Effector memory CD8-positive, alpha-beta T cell (primary cell): ENCODE data around the gene MINDY4.
"Not testable (repeated sequence)": the region's sequence is repeated elsewhere in the genome, so short reads cannot be mapped to it uniquely, and the experiment has no call there.

Experiments
- ATAC-seq: fragments of 150-1000 bp; cut with Tn5 transposase; replicated peaks from 2 replicates; pipeline ENCODE4 v1.10.0; 2021; ENCODE audit warnings: mild to moderate bottlenecking, moderate library complexity
- DNase-seq, 3 experiments: peaks; one replicate each; pipeline ENCODE4 v3.0.0; 2021
- H3K27ac Mint-ChIP-seq, 2 donors: one replicate each; pipeline ENCODE4 v1.8.0; 2022; ENCODE audit warnings: mild to moderate bottlenecking in 2 of 2, mixed read lengths in 2 of 2, moderate library complexity in 2 of 2
- H3K27me3 Mint-ChIP-seq, 2 donors: one replicate each; pipeline ENCODE4 v1.8.0; 2022; ENCODE audit warnings: mixed read lengths in 2 of 2
- H3K36me3 Mint-ChIP-seq: one replicate; pipeline ENCODE4 v1.8.0; 2022; ENCODE audit warnings: mild to moderate bottlenecking, moderate library complexity, mixed read lengths; ENCODE audit not compliant: insufficient read depth
- H3K4me1 Mint-ChIP-seq, 2 donors: one replicate each; pipeline ENCODE4 v1.8.0; 2022; ENCODE audit warnings: low read depth in 2 of 2, mixed read lengths in 2 of 2
- H3K4me3 Mint-ChIP-seq, 2 donors: one replicate each; pipeline ENCODE4 v1.8.0; 2022; ENCODE audit warnings: mild to moderate bottlenecking in 2 of 2, mixed read lengths in 2 of 2, moderate library complexity in 2 of 2
- H3K9me3 Mint-ChIP-seq, 2 donors: one replicate each; pipeline ENCODE4 v1.8.0; 2022; ENCODE audit warnings: mixed read lengths in 2 of 2

The MINDY4 gene

GRCh38 chr7:30829471-30829870, 58.3 kb downstream of the MINDY4 start:
- no peaks in the 10 kb centered on the region for H3K4me1 Mint-ChIP-seq
- no peaks in the 10 kb centered on the region for H3K36me3 Mint-ChIP-seq
- ATAC-seq: no peak
- no peak for DNase-seq
- H3K27ac Mint-ChIP-seq: no peak overlapping the region
- H3K27me3 Mint-ChIP-seq: peaks cover 15 to 23% of the 10 kb centered on the region in 2 donors
- peaks cover under 1 to 4% of the 10 kb centered on the region in 2 donors for H3K9me3 Mint-ChIP-seq
- H3K4me3 Mint-ChIP-seq: no peak overlapping the region

DNA sequence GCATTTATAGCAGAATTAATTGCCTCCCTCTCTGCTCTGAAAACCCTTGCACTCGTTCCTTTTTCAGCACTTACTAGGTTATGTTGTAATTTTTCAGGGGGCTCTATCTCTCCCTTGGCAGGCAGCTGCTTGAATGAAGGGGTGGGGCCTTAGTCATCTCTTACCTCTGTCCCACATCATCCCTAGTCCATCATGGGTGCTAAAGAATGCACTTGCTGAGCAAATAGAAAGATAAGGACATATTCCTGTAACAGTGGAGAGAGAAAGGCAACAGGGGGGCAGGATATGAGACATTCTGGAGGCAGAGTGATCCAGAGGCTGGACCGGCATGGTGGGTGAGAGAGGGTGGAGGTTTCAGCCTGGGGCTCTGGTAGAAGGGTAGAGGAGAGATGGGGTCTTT, 60.0 kb downstream of the MINDY4 start:
- DNase-seq (no peak), ATAC-seq (no peak)
- Mint-ChIP-seq H3K27ac (no peak overlapping the region), H3K9me3 (peaks cover 6 to 7% of the 10 kb centered on the region in 2 donors), H3K4me3 (no peak overlapping the region), H3K27me3 (peaks cover 9 to 10% of the 10 kb centered on the region in 2 donors), H3K36me3 (no peaks in the 10 kb centered on the region), H3K4me1 (no peaks in the 10 kb centered on the region)

DNA sequence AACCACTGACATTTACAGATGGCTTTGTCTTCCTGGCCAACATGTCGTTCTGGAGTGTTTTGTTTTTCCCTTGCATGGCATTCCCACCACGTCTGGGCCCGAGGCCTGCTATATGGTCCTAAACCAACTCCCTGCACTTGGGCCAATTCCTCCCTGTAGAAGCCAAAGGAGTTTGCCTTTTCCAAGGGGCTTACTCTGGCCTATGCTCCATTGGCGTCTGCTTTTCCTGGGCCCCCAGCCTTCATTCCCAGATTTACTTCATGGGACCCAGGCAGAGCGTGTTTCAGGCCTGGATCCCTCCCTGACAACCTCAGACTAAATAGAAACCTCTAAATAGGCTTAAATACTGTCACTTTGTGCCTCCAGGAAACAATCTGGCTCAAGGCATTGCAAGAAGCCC, 60.7 kb downstream of the MINDY4 start:
- H3K4me1 Mint-ChIP-seq: no peaks in the 10 kb centered on the region
- ATAC-seq: no peak
- peaks cover 6 to 7% of the 10 kb centered on the region in 2 donors for H3K9me3 Mint-ChIP-seq
- no peak for DNase-seq
- no peaks in the 10 kb centered on the region for H3K36me3 Mint-ChIP-seq
- H3K27me3 Mint-ChIP-seq: peaks cover 2 to 3% of the 10 kb centered on the region in 2 donors
- no peak overlapping the region for H3K27ac Mint-ChIP-seq
- H3K4me3 Mint-ChIP-seq: no peak overlapping the region

GRCh38 chr7:30834017-30834674, 62.9 kb downstream of the MINDY4 start:
- H3K9me3 Mint-ChIP-seq, H3K36me3 Mint-ChIP-seq, H3K4me1 Mint-ChIP-seq, H3K4me3 Mint-ChIP-seq, ATAC-seq, H3K27me3 Mint-ChIP-seq, H3K27ac Mint-ChIP-seq, DNase-seq: not testable (repeated sequence)

DNA sequence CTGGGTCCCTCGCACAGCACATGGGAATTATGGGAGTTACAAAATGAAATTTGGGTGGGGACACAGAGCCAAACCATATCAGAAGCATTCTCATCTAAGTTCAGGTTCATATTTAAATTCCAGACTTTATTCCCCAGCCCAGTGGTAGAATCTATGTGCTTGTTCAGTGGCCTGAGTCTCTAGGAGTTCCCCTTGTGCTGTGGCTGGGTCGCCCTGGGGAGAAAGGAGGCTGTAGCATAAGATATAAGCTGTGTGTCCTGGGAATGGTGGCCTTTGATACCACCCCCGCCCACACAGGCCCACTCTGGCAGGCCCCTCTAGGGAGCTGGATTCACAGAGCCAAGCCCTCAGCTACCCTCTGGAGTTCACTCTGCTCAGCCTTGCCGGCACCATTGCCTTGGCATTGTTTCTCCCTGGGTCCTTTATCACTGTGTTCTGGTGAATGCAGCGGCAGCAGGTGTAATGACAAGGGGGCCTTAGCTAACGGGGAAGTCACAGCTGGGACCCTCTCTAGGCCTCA, 64.2 kb downstream of the MINDY4 start:
- ATAC-seq (no peak), DNase-seq (no peak)
- no peaks in the 10 kb centered on the region for H3K27me3 Mint-ChIP-seq
- H3K4me3 Mint-ChIP-seq: no peak overlapping the region
- H3K4me1 Mint-ChIP-seq: no peaks in the 10 kb centered on the region
- peaks cover 6 to 7% of the 10 kb centered on the region in 2 donors for H3K9me3 Mint-ChIP-seq
- no peak overlapping the region for H3K27ac Mint-ChIP-seq
- H3K36me3 Mint-ChIP-seq: no peaks in the 10 kb centered on the region

- Mint-ChIP-seq H3K9me3 (peaks cover 5 to 6% of the 10 kb centered on the region in 2 donors), H3K4me1 (no peaks in the 10 kb centered on the region), H3K36me3 (no peaks in the 10 kb centered on the region), H3K4me3 (no peak overlapping the region), H3K27me3 (no peaks in the 10 kb centered on the region), H3K27ac (no peak overlapping the region)
- no peak for ATAC-seq
- DNase-seq: no peak
Observed at GRCh38 chr7:30836991-30837390, 65.8 kb downstream of the MINDY4 start.

DNA sequence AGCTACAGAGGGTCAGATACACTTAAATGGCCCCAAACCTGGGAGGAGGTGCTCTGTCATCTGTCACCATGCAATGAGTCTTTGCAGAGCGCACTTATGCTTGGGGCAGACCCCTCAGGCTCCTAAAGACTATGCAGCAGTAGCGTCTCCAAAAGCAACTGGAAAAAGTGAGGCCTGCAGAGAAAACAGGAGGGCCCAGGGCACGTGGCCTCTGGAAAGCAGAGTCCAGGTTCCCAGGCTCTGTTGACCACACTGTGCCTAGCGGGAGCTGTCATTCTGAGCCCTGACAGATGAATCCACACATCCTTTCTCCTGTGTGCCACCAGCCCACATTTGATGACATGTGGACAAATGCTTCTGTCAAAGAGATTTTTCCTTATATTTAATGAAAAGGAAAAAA, 66.4 kb downstream of the MINDY4 start:
- Mint-ChIP-seq H3K27me3 (no peaks in the 10 kb centered on the region), H3K36me3 (no peaks in the 10 kb centered on the region), H3K9me3 (peaks cover 5 to 6% of the 10 kb centered on the region in 2 donors), H3K4me1 (no peaks in the 10 kb centered on the region), H3K27ac (no peak overlapping the region), H3K4me3 (no peak overlapping the region)
- DNase-seq (no peak), ATAC-seq (no peak)

GRCh38 chr7:30838008-30838407, 66.8 kb downstream of the MINDY4 start:
- Mint-ChIP-seq H3K27me3 (no peaks in the 10 kb centered on the region), H3K27ac (no peak overlapping the region)

GRCh38 chr7:30840141-30841024, 69.2 kb downstream of the MINDY4 start:
- no peak overlapping the region for H3K27ac Mint-ChIP-seq
- H3K4me1 Mint-ChIP-seq: no peaks in the 10 kb centered on the region
- H3K4me3 Mint-ChIP-seq: no peak overlapping the region
- no peaks in the 10 kb centered on the region for H3K36me3 Mint-ChIP-seq
- H3K27me3 Mint-ChIP-seq: no peaks in the 10 kb centered on the region
- DNase-seq (no peak), ATAC-seq (no peak)
- no peaks in the 10 kb centered on the region for H3K9me3 Mint-ChIP-seq

More at GRCh38 chr7:30838008-30838407, 66.8 kb downstream of the MINDY4 start:
- ATAC-seq: no peak
- no peak for DNase-seq
- H3K9me3 Mint-ChIP-seq: peaks cover 4 to 6% of the 10 kb centered on the region in 2 donors
- no peaks in the 10 kb centered on the region for H3K4me1 Mint-ChIP-seq
- H3K4me3 Mint-ChIP-seq: no peak overlapping the region
- no peaks in the 10 kb centered on the region for H3K36me3 Mint-ChIP-seq

- no peak overlapping the region for H3K27ac Mint-ChIP-seq
- ATAC-seq (no peak), DNase-seq (no peak)
- H3K9me3 Mint-ChIP-seq: no peaks in the 10 kb centered on the region
- no peak overlapping the region for H3K4me3 Mint-ChIP-seq
- H3K27me3 Mint-ChIP-seq: no peaks in the 10 kb centered on the region
- H3K36me3 Mint-ChIP-seq: no peaks in the 10 kb centered on the region
- no peaks in the 10 kb centered on the region for H3K4me1 Mint-ChIP-seq
Observed at GRCh38 chr7:30841025-30841735, 70.0 kb downstream of the MINDY4 start.

DNA sequence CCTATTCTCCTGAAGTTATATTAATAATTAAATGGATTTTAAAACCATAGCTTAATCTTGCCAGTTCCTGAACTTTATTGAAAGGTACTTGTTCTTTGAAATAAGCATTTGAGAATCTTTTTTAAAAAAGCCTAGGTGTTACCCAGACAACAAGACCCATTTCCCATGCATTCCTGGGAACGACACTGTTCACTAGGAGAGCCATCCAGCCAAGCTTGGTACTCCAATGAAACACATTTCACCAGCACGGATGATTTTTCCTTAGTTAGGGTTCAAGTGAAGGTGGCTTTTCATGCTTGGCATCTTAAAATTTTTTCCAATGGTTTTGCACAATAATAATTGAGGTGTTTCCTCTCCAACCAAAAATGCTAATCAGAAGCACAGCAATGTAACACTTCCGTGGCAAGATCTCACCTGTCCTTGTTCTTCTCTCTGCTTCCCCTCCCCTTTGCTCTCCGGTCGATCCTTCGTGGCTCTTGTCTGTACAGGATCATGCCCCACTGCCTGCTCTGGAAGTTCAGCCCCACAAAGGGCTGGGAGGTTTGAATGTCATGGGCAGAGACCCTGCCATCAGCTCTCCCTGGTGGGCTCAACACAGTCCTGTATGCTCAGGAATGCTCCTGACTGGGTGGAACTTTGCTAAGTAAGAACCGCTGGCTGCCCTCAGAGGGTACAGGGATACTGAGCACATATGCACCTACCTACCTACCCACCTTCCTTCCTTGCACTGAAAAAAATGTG, 70.8 kb downstream of the MINDY4 start:
- Mint-ChIP-seq H3K27me3 (no peaks in the 10 kb centered on the region), H3K9me3 (no peaks in the 10 kb centered on the region), H3K4me3 (no peak overlapping the region), H3K27ac (no peak overlapping the region), H3K36me3 (no peaks in the 10 kb centered on the region), H3K4me1 (peaks cover 0 to 1% of the 10 kb centered on the region in 2 donors)
- DNase-seq: no peak
- ATAC-seq: no peak

DNA sequence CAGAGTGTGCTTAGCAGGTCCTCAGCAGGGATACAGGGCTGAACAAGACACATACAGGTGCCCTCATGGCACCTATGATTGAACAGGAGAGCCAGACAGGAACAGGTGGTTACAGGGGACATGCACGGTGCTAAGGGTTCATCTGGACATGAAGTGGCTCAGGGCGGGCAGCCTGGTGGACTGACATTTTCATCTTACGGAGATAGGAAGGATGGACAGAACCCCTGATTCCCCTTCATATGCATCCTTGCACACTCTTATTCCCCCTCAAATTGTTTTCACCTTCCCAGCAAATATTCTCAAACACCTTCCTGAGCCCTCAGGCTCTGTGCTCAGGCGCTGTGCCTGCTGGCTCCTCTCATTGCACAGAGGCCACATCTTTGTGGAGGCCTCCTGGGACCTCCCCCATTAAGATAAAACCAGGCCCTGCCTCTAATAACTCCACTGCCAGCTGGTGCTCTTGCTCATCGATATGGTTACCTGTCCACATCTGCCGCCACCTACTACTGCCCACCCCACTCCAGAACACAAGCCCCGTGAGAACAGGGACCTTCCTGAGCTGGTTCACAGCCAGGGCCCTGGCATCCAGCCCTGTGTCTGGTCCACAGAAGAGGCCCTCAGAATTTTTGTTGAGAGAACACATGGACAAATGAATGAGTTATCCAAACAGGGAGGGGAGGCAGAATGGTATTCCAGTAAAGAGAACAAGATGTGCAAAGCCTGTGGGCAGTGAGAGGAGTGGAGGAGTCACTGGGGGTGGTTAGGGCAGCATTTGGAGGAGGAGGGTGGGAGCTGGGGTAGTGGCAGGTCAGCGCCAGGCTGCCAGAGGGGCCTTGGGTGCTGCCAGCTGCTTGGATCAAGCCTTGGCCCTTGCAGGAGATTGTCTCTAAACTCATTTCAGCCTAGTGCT, 71.6 kb downstream of the MINDY4 start:
- Mint-ChIP-seq H3K9me3 (no peaks in the 10 kb centered on the region), H3K27ac (no peak overlapping the region), H3K27me3 (no peaks in the 10 kb centered on the region), H3K4me3 (no peak overlapping the region), H3K4me1 (peaks cover 0 to 1% of the 10 kb centered on the region in 2 donors), H3K36me3 (no peaks in the 10 kb centered on the region)
- ATAC-seq: no peak
- DNase-seq: no peak
